GM19238 (cell line): ENCODE data around the gene DENND1A.

Experiments
- DNase-seq: peaks from one replicate; pipeline ENCODE4 v3.0.0; 2011; ENCODE audit warnings: low spot score; ENCODE audit not compliant: insufficient read length

DENND1A gene

GRCh38 chr9:123589361-123590239, 340.3 kb downstream of the DENND1A start:
- DNase-seq = no peak

- no peak for DNase-seq
Measured at GRCh38 chr9:123586275-123586674, 343.7 kb downstream of the DENND1A start.

DNA sequence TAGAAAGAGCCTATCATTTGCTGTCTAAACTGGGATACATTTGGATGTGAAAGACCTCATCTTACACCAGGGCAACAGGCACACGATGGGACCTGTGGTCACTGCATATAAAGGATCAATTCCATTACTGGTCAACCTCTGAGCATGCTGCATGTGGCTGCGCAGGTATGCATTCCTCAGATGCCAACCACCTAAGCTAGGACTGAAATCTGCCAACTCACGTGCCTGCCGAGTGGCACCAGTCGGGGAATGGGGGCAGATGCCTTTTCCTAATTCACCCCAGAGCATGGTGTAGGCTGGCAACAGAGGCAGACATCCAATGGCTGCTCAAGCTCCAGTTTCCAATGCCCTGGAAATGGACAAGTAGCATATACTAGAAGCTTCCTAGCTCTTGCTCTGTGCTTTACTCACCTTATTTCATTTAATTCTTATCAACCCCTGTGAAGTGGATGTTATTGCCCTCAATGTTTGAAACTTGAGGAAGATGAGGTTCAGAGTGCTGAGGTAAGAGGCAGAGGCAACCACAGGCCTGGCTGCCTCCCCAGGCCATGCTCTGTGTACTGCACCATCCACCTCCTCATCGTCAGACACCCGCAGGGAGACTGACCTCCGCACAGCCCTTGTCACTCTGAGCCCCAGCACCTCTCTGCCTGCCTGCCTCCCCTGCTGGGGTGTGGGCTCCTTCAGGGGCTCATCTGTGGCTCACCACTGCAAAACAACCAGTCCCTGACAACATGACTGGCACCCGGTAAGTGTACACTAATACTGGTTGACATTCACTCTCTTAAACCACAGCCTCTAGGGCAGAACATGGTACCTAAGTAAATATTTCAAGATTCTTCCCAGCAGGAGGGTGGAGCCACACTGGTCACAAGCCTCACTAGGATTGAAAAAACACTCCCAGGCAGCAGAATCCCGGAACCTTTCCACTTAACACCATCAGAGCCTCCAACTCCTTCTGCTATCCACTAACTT, 345.4 kb downstream of the DENND1A start:
- DNase-seq = no peak

DNA sequence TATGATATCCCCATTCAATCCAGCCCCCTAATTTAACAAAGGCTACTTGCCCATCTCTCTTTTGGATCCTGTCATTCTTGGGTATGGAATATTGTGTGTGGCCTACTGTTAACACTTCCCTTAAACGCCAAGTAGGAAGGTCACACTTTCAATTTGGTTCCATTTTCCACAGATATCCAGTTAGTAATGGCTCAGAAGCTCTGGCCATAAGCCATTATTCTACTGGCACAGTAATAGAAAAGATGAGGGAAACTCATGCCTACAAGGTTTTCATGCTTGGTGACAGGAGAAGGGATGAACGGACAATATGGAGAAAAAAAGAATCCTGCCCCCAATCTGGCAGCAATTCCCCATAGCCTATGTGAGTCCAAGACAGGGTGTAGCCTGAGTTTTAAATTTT, 346.3 kb downstream of the DENND1A start:
- DNase-seq = no peak

DNA sequence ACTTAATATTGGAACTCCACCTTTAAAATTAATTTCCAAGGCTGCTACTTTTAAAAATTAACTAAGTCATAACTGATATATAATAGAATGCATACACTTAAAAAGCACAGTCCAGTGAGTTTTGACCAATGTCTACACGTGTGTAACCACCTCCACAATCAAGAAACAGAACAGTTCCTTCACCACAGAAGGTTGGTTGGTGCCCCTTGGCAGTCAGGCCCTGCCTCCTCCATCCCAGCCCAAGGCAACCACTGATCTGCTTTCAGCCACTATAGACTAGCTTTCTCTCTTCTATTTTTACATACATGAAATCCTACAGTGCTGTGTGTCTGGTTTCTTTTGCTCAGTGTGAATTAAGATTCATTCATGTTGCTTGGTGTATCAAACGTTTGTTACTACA, 358.7 kb downstream of the DENND1A start:
- no peak for DNase-seq

GRCh38 chr9:123568691-123569688, 360.9 kb downstream of the DENND1A start:
- no peak for DNase-seq

GRCh38 chr9:123567013-123567412, 362.9 kb downstream of the DENND1A start:
- DNase-seq = no peak

DNA sequence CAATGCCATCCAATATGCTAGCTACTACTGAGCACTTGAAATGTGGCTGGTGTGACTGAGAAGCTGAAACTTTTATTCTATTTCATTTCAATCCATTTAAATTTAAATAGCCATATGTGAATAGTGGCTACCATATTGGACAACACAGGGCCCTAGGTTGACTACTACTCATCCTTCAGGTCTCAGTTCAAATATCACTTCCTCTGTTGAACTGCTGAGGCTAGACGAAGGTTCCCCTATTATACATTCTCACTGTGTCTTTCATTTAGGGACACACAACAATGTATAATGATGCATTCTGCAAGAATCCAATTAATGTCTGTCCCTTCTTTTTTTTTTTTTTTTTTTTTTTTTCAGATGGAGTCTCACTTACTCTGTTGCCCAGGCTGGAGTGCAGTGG, 365.3 kb downstream of the DENND1A start:
- DNase-seq = no peak

DNA sequence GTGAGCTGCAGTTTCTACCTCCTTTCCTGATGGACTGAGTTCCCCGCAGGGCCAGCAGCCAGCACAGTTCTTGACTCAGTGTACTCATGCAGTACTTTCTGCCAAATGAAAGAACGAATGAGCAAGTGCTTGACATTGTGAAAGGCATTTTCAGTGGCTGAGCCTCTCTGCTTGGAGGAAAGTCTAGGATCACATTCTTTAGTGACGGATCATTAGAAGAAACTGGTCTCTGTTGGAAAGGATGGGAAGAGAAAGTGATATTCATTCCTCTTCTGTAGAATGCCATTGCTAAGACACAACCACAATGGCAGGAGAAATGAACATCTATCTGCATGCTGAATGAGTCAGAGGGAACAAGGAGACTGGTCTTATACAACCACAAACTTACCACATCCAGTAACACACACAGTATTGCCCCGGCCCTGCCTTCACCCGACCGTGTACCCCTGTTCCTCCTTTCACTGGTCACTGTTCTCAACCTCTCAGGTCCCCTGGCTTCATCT, 367.0 kb downstream of the DENND1A start:
- DNase-seq = no peak

- DNase-seq = no peak
Measured at GRCh38 chr9:123561046-123561445, 368.9 kb downstream of the DENND1A start.

DNA sequence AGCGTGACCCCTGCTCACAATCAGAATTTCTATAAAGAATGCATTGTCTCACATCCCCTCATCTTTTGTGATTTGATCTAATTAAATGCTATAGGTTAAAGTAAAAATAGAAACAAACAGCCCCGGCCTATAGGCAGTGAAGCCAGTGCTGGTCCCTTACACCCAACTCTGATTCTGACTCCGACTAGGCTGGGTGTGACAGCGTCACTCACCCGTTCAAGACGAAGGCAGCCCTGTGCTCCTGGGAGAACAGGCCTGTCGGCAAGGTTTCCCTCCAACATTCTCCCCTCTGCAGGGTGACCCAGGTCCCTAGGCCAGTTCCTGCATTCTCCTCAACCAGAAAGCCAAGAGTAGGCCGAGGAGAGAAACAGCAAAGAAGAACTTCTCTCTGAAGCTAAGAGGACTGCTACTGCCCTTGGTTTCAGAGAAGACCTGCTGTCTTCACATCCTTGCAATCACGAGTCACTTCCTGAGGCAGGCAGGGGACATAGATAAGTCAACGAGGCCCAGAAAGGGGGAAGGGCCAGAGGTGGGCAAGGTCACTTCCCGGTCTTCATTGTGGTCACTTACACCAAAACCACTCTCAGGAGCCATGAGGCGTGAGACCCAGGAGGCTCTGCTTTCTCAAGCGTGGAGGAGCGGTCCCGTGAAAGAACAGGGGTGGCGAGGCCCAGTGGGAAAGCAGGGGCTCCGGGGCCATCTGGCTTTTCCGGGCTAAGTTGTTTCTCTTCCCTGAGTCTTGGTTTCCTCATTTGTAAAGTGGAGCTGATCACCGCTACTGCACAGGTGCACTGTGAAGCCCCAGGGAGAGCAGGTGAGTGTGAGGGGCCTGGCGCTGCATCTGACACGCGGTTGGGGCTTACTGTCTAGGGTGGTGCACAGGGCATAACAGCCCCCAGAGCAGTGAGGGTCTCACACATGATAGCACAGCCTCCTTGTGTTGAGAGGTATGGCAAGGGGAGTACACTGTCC, 373.2 kb downstream of the DENND1A start:
- no peak for DNase-seq

DNA sequence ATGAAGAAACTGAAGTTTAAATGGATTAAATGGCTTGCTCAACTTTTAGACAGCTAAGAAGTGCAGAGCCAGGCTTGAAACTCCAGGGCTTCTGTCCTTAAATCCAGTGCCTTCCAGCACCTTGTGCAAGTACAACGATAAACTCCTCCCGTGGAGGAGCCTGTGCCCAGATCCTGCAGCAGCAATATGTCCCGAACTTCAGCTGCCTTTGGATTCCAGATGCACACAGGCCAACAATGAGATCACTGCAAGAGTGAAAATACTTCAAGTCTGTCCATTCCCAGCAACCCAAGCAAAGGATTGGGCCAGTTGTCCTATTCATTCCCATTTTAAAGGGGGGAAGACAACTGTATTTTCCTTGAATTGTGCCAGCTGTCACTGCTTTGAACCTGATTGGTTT, 374.3 kb downstream of the DENND1A start:
- DNase-seq = no peak

GRCh38 chr9:123552530-123552929, 377.4 kb downstream of the DENND1A start:
- DNase-seq = no peak

- no peak for DNase-seq
Measured at GRCh38 chr9:123551734-123552133, 378.2 kb downstream of the DENND1A start.

DNA sequence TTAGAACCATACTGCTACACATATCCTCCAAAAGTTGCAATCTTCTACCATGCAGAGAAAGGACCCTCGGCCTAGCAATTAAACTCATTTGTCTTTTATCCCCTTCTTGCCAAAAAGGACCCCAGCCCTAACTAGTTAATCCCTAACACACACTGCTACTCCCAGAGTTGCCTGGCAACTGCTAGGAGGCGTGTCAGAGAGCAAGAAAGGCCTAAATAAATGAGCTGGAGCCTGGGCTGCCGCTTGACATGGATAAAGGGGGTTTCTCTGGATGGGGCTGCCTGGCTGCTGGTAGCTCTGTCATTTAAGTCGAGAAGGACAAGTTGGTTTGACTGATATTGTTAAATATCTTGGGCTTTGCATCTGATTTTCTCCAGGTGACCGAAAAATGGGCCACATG, 379.1 kb downstream of the DENND1A start:
- DNase-seq = no peak

- no peak for DNase-seq
Measured at GRCh38 chr9:123550012-123550411, 379.9 kb downstream of the DENND1A start.

- DNase-seq = no peak
Measured at GRCh38 chr9:123548741-123549545, 381.0 kb downstream of the DENND1A start.

DNA sequence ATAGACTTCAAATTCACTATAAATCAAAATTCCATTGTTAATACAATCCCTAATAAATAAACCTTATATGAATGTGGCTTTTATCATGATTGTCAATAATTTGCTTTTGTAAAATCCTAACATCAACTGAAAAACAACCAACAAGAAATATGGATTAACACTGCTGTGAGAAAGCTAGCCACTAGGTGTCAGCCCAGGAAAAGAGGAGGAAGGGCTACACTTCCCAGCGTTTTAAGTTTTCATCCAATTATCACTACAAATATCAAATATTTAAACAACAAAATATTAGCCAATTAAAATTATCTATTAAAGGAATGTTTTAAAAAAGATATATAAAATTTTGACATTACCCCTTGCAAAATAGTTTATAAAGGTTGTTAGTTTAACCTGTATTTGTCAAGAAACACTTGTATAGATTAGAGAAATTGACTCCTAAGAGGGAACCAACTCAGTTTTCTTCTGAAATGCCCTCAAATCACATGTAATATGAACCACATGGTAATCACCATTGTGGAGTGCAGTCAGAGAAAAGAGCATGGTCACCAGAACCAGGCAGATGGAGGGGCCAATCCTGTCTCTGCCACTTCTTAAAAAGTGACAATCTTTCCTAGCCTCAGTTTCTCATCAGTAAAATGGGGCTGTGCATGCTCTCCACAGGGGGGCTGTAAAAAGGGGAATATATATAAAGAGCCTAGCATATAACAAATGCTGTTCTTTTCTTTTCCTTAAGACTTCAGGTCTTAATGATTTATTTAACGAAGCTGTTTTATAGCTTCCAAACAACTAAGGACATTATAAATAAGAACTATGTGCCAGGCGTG, 385.7 kb downstream of the DENND1A start:
- DNase-seq = no peak
